Loucy (cell line): ENCODE data around the gene SPOCK1.

Experiments
- H2AFZ ChIP-seq: fragments of 200-600 bp; sonication (generic); 2 replicates; pipeline ENCODE4 v1.6.0; 2016; ENCODE audit warnings: antibody characterized with exemption, mild to moderate bottlenecking, low read length, moderate library complexity
- H3F3A ChIP-seq: fragments of 200-600 bp; 2 replicates; pipeline ENCODE4 v1.6.0; 2016; ENCODE audit warnings: antibody characterized with exemption, low read depth, mild to moderate bottlenecking
- H3K27me3 ChIP-seq: fragments of 200-600 bp; sonication (generic); 2 replicates; pipeline ENCODE4 v1.6.1; 2014; ENCODE audit warnings: low read length, mild to moderate bottlenecking; ENCODE audit not compliant: insufficient read depth, poor library complexity, severe bottlenecking
- H3K36me3 ChIP-seq: fragments of 200-600 bp; sonication (generic); 2 replicates; pipeline ENCODE4 v1.6.1; 2016; ENCODE audit warnings: low read length; ENCODE audit not compliant: insufficient read depth
- H3K4me1 ChIP-seq: fragments of 200-600 bp; sonication (generic); 2 replicates; pipeline ENCODE4 v1.5.1; 2014; ENCODE audit warnings: low read length, mild to moderate bottlenecking; ENCODE audit not compliant: insufficient read depth, poor library complexity, severe bottlenecking
- H3K4me2 ChIP-seq: fragments of 200-600 bp; sonication (generic); 2 replicates; pipeline ENCODE4 v1.6.0; 2014; ENCODE audit warnings: antibody characterized with exemption, low read length, low read depth, mild to moderate bottlenecking; ENCODE audit not compliant: poor library complexity, severe bottlenecking
- H3K4me3 ChIP-seq: fragments of 200-600 bp; sonication (generic); 2 replicates; pipeline ENCODE4 v1.5.1; 2014; ENCODE audit warnings: low read length, mild to moderate bottlenecking, mixed read lengths; ENCODE audit not compliant: poor library complexity, severe bottlenecking
- H3K79me2 ChIP-seq: fragments of 200-600 bp; sonication (generic); 2 replicates; pipeline ENCODE4 v1.6.1; 2014; ENCODE audit warnings: low read length; ENCODE audit not compliant: insufficient read depth
- H3K9ac ChIP-seq: fragments of 200-600 bp; sonication (generic); 2 replicates; pipeline ENCODE4 v1.6.0; 2014; ENCODE audit warnings: mild to moderate bottlenecking, low read depth, low read length, moderate library complexity; ENCODE audit not compliant: poor library complexity, severe bottlenecking
- H3K9me2 ChIP-seq: fragments of 200-600 bp; sonication (generic); replicated peaks from 2 replicates; pipeline ENCODE4 v1.6.1; 2016; ENCODE audit warnings: low read depth, low read length, mixed read lengths
- H3K9me3 ChIP-seq: fragments of 200-600 bp; sonication (generic); 2 replicates; pipeline ENCODE4 v1.6.1; 2014; ENCODE audit warnings: mild to moderate bottlenecking, antibody characterized with exemption, low read length, low read depth; ENCODE audit not compliant: insufficient read depth
- H4K20me1 ChIP-seq: fragments of 200-600 bp; sonication (generic); 2 replicates; pipeline ENCODE4 v1.6.0; 2014; ENCODE audit warnings: antibody characterized with exemption, low read length, mild to moderate bottlenecking; ENCODE audit not compliant: insufficient read depth, poor library complexity, severe bottlenecking
- EZH2phosphoT487 ChIP-seq: fragments of 200-600 bp; IDR thresholded peaks from 2 replicates; pipeline ENCODE4 v1.6.1; 2018; ENCODE audit warnings: antibody characterized with exemption, mild to moderate bottlenecking, moderate library complexity, borderline replicate concordance
- TF ChIP-seq, protein P1 (sequence below): fragments of 200-600 bp; sonication (generic); conservative IDR thresholded peaks from 2 replicates; pipeline ENCODE4 v1.5.1; 2014; ENCODE audit warnings: mild to moderate bottlenecking, antibody characterized with exemption, low read length

The SPOCK1 gene

DNA sequence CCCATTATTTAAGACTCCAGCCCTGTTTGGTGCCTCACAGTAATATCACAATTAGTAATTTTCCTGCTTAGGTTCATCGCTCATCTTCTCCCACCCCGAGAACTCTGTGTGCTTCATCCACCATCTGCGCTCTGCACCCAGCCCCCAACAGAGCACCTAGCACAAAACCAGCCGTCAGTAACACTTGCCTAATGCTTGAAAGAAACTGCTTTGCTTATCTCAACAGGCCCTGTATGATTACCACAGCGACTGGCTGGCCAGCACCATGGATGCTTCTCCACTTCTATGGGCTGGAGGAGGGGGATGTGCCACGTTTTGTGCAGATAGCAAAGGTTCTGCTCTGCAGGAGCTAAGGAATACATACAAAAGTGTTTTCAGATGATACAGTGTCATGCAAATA is 166.8 kb downstream of the SPOCK1 start:
- H3K4me3 ChIP-seq: no peak overlapping the region
- H3K36me3 ChIP-seq: no peaks in the 10 kb centered on the region
- no peaks in the 10 kb centered on the region for H3K9me2 ChIP-seq
- TF ChIP-seq, protein P1, sequence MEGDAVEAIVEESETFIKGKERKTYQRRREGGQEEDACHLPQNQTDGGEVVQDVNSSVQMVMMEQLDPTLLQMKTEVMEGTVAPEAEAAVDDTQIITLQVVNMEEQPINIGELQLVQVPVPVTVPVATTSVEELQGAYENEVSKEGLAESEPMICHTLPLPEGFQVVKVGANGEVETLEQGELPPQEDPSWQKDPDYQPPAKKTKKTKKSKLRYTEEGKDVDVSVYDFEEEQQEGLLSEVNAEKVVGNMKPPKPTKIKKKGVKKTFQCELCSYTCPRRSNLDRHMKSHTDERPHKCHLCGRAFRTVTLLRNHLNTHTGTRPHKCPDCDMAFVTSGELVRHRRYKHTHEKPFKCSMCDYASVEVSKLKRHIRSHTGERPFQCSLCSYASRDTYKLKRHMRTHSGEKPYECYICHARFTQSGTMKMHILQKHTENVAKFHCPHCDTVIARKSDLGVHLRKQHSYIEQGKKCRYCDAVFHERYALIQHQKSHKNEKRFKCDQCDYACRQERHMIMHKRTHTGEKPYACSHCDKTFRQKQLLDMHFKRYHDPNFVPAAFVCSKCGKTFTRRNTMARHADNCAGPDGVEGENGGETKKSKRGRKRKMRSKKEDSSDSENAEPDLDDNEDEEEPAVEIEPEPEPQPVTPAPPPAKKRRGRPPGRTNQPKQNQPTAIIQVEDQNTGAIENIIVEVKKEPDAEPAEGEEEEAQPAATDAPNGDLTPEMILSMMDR: no peak
- no peak for TF ChIP-seq EZH2phosphoT487
- H3K4me2 ChIP-seq: no peak overlapping the region
- no peaks in the 10 kb centered on the region for H4K20me1 ChIP-seq
- no peaks in the 10 kb centered on the region for H3K9me3 ChIP-seq
- no peaks in the 10 kb centered on the region for H3F3A ChIP-seq
- H3K9ac ChIP-seq: no peak overlapping the region
- H3K27me3 ChIP-seq: no peaks in the 10 kb centered on the region
- H3K79me2 ChIP-seq: no peaks in the 10 kb centered on the region
- H3K4me1 ChIP-seq: no peaks in the 10 kb centered on the region
- no peak overlapping the region for H2AFZ ChIP-seq

DNA sequence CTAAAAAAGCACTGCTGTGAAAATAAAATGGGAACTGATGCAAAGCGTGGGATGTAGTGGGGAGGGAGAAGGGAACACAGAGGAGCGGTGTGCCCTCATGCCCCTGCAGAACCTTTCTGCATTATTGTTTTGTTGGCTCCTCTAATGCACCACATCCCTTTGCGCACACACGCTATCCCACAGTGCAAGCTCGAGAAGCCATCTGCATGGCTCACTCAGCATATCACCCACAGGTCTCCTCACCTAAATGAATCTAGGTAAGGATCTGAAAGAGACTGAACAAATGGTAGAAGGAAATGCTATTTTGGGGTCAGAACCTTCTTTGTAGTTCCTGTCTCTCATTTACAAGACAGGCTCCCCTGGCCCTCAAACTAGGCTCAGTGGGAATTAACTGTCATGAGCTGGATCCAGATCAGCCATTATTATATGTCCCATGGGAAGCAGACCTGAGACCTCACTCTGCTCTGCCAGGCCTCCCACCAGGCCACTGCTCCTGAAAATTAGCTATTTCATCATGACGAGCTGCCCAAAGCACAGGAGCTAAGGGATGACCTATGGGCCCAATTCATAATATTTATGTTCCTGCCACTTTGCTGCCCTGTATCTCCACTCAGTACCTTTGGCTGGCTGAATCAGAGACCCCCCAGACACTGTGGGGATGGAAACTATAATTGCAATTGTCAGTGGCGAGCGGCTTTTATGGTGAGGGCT is 169.4 kb downstream of the SPOCK1 start:
- Histone ChIP-seq H3K9me3 (no peaks in the 10 kb centered on the region), H3F3A (no peaks in the 10 kb centered on the region), H3K27me3 (no peaks in the 10 kb centered on the region), H3K9ac (no peak overlapping the region), H3K4me3 (no peak overlapping the region), H3K9me2 (no peaks in the 10 kb centered on the region), H3K79me2 (no peaks in the 10 kb centered on the region), H3K36me3 (no peaks in the 10 kb centered on the region), H3K4me1 (no peaks in the 10 kb centered on the region), H3K4me2 (no peak overlapping the region), H2AFZ (no peak overlapping the region), H4K20me1 (no peaks in the 10 kb centered on the region)
- TF ChIP-seq, protein P1: no peak
- TF ChIP-seq EZH2phosphoT487: no peak

DNA sequence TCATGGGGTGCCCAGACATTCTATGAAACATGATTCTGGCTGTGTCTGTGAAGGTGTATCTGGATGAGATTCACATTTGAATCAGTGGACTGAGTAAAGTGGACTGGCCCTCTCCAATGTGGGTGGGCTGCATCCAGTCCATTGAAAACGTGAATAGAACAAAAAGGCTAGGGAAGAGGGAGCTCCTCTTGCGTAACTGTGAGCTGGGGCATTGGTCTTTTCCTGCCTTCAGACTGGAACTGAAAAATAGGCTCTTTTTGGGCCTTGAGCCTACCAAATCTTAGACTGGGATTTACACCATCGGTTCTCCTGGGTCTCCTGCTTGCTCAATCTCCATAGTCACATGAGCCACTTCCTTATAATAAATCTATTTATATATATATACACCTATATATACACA is 170.1 kb downstream of the SPOCK1 start:
- H3K27me3 ChIP-seq: no peaks in the 10 kb centered on the region
- no peaks in the 10 kb centered on the region for H3K36me3 ChIP-seq
- no peak overlapping the region for H2AFZ ChIP-seq
- H3K9me2 ChIP-seq: no peaks in the 10 kb centered on the region
- no peaks in the 10 kb centered on the region for H3K4me1 ChIP-seq
- no peaks in the 10 kb centered on the region for H3F3A ChIP-seq
- no peak for TF ChIP-seq EZH2phosphoT487
- TF ChIP-seq, protein P1: no peak
- no peak overlapping the region for H3K9ac ChIP-seq
- H4K20me1 ChIP-seq: no peaks in the 10 kb centered on the region
- H3K4me3 ChIP-seq: no peak overlapping the region
- H3K79me2 ChIP-seq: no peaks in the 10 kb centered on the region
- H3K9me3 ChIP-seq: no peaks in the 10 kb centered on the region
- no peak overlapping the region for H3K4me2 ChIP-seq
